NCI-H128 (cell line): ENCODE measurements around the gene PTPRJ.

Source experiments
- DNase-seq: peaks from one replicate; lab custom pipeline; 2025; ENCODE audit not compliant: unreplicated experiment; lab: John Stamatoyannopoulos, UW

Gene PTPRJ

DNA sequence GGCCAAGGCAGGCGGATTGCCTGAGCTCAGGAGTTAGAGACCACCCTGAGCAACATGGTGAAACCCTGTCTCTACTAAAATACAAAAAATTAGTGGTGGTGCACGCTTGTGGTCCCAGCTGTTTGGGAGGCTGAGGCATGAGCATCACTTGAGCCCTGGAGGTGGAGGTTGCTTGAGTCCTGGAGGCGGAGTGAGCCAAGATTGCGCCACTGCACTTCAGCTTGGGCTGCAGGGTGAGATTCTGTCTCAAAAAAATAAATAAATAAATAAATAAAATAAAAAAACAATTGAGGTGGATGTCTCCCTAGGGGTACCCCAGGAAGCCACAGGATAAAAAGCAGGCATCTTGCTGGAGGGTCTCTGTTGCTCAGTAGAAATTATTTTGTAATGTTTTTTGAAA, 14.1 kb downstream of the PTPRJ start:
- DNase-seq = no peak

DNA sequence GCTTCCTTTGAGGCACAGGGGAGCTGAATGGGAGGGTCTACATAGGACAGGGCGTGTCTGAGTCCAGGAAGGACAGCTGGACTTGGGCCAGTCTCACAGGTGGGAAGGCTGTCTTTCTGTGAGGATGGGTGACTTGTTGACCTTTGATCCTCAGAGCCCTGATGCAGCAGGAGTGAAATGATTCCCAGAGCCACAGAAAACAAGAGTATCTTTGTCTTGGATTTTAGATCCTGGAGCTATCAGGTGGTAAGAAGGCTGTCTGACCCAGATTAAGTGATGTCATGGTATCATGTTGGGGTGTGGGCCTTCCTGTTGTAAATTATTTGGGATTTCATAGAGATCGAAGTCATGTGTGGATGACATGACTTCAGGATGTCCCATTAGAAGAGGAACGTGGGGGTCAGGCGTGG, 15.0 kb downstream of the PTPRJ start:
- DNase-seq = no peak

DNA sequence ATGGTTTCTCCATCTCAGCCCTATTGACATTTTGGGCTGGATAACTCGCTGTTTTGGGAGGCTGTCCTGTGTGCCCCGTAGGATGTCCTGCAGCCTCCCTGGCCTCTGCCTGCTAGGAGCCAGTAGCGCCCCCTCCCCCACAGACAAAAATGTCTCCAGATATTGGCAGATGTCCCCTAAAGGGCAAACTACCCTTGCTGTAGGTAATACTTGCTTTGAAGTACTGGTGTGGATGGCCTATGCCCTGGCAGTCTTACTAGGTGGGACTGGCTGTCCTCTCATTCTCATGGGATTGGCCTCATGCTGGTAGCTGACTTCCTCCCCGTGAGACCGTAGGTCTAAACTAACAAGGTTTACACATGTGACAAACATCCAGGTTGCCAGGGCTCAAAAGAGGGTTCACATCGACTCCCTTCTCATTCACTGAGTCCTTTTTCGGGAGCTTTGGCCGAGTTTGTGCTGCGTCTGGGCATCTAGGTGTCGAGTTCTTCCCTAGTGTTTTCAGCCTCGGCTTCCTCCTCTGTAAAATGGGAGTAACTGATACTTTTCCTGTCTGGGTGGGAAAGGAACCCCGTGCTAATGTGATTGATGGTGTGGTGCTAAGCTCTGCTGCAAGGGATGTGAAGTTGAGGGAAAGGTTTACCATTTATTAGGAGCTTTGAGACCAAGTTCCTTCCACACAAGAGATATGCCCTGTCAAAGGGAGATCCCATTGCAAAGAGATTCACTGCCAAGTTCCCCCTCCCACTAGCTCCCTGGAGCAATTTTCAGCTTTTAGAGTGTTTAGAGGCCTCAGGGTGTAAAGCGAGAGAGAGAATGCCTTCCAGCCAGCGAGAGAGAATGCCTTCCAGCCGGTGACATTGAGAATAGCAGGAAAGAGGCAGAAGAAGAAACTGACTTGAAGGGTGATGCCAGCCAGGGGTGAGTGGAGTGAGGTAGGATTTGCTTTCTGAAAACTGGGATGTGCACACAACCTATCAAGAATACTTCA, 17.0 kb downstream of the PTPRJ start:
- DNase-seq = no peak

DNA sequence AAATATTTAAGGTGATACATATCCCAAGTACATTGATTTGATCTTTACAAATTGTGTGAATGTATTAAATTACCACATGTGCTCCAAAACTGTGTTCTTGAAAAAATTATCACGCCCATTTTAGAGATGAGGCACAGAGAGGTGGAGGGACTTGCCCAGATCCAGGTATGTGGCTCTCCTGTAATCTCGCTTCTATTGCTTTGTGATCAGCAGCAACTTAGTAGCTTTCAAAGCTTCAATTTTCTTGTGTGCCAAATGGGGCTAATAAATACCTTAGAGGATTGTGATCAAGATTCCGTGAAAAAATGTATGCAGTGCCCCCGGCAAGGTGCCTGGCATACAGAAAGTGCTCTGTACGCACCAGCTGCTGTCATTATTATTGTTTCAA, 18.0 kb downstream of the PTPRJ start:
- DNase-seq = no peak

DNA sequence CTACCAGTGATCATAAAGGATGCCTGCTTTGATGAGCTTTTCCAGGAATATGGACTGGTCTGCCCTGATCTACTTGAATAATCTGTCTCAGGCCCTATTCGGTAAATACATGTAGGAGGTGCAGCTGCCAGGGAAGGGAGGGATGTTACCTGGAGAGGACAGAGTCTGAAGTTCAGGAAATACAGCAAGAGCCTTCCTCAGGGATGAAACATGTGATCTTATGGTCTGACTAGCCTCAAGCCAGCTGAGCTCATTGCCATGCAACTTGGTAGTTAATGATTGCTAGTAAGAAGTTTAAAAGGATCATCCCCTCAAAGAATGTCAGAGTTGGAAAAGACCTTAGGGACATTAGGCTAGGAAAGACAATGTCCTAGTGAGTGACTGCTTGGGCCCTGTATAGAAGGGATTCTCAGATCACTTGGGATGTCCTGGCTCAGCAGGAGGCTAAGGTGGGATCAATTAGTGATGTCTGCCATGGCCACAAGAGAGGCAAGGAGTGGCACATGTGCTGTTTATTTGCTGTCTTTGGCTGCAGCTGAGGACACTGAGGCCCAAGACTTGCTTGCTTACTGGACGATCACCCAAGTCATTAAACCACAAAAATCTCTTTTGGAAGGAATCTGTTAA, 18.5 kb downstream of the PTPRJ start:
- no peak for DNase-seq

DNA sequence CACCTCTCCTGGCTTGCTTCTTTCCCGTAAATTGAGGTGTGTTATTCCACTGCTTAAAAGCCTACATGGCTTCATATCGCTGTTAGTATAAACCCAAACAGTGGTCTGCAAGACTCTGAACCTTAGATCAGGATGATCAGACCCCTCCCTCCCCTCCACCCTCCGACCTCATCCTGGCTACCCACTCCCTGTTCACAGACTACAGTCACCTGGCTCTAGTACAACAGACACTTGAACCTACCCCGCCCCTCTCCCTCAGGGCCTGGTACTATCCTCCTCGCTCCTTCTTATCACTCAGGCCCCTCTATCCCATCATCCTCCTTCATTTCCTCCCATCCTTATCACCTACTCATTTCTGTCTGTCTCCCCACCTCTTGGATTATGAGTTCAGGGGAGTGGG, 20.1 kb downstream of the PTPRJ start:
- no peak for DNase-seq

DNA sequence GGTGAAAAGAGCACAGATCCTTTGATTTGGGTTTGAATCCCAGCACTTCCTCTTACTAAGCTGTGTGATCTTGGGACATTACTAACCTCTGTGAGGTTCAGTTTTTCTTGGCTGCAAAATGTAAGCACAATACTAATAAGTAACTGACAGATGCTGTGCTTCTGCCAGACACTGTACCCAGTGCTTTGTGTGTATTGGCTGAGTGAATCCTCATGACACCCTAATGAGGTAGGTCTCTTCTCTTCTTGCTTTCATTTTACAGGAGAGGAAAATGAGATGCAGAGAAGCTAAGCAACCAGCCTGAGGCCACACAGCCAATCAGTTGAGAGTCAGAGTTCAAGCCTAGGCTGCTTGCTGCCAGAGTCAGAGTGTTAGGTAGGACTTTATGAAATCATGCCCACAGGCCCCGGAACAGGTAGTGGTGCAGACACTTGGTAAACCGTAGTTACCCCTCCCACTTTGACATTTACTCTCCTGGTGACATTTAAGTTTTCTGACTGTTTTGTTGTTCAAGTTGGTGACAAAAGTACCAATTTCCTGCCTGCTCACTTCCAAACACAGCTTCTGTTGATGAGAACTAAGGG, 21.2 kb downstream of the PTPRJ start:
- no peak for DNase-seq

DNA sequence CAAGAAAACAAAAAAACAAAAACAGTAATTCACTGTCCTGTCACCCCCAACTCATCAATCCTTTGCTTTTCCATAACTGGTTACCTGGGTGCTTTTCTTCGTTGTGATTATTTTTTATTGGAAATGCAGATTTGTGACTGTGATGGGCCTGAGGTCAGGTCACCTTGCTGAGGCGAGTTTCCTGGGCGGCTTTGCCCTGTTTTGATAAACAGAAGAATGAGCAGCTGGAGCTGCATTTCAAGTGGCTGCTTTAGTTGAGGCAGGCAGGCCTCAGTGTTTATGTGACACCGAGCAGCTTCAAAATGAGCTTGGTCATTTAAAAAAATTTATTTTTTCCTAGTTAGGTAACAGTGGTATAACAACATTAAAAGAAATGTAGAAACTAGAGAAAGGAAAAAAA, 22.2 kb downstream of the PTPRJ start:
- no peak for DNase-seq

DNA sequence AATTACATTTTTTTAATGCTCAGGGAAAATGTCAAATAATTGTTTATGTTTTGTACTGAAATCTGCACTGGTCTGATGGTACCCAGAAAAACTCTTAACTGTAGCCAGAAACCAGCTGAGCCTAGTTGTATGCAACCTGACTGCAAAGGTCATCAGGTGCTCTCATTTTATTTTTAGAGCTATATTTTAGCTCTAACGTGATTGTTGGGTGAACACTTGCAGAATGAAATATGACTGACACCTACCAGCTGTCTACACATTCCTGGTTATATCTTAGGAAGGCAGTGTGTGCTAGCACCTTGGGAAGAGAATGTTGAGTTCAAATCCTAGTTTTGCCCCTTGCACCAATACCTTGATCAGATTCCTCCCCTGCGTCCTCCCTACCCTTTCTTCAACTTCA, 23.6 kb downstream of the PTPRJ start:
- no peak for DNase-seq

DNA sequence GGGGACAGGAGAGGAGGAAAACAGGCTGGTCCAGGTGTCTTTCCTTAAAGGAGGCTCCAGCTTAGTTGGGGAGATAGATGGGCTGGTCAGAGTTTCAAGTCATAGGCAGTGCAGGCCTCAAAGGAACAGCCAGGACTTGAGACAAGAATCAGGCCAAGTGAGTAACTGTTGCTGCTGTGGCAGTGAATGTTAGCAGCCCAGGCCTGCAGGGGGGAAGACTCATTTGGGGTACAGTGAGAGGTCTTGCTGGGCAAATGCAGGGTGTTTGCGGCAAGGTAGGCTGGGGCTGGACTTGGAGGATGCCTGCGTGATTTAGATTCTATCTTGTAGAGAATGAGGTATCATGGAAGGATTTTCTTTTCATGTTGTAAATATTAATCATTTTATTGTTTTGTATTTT, 24.1 kb downstream of the PTPRJ start:
- DNase-seq = no peak

DNA sequence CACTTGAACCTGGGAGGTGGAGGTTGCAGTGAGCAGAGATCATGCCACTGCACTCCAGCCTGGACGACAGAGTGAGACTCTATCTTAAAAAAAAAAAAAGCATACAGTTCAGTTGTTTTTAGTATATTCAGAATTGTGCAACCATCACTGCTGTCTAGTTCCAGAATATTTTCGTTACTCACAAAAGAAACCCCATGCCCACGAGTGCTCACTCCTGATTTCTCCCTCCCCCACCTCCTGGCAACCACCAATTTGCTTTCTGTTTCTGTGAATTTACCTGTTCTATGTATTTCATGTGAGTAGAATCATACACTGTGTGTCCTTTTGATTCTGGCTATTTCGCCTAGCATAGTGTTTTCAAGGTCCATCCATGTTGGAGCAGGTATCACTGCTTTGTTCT, 24.8 kb downstream of the PTPRJ start:
- DNase-seq = no peak

DNA sequence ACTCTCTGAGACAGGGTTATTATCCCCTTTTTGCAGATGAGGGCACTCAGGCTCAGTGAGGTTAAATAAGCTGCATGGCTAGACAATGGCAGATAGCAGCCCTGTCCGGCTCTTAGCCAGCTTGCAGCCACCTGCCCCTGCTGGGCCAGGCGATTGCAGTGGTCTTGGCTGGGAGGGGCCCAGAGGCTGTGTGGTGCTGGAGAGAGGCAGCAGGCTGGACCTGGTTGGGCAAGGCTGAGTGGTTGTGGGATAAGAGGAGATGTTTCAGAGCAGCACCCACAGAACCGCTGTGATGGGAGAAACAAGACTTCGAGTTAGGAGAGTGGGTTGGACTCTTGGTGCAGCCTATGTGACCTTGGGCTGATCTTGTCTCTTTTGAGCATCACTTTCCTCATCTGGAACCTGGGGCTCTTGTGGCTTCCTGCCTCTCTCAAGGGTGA, 25.5 kb downstream of the PTPRJ start:
- DNase-seq = no peak

DNA sequence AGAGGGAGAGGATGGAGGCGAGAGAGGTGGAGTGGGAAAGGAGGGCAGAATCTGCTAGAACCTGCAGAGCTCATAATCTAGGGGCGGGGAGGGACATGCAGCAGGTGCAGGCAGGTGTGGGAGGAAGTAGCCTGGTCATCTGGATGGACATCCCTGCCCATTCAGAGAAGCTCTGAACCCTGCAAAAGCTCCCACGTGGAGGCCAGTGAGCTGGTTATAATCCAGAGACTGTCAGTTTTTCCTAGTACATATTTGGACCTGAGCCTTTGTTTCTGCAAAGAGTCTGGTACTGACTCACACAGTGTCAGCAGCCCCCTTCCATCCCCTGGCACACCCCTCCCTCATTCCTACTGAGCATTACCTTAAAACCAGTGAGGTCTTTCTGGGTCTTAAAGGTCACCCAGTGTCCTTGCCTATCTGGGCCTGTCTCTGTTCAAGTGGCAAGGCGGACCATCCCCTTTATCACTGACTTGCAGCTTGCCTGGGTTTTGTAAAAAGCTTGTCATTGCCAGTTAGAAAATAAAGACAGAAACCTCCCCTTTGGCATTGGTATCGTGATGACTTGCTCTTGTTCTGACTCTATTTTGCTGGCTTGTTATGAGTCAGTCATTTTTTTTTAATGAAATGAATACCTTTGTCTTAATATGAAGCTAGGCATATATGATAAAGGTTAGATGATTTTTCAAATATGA, 26.1 kb downstream of the PTPRJ start:
- DNase-seq = no peak

DNA sequence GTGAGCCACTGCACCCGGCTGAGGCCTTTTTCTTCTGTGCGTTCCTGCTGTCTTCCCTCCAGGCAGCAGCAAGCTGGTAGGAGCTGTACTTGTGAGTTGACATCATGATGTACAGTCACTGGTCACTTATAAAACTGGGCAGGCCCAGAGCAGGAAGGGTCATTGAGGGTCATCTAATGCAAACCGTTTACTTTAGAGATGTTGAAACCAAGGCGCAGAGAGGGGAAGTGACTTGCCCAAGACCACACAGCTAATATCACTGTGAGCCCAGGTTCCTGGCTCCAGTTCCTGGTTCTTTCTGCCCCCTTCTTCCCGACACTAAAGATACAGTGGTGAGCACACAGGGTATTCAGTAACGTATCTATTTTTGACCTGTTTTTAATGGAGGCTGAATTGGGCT, 27.3 kb downstream of the PTPRJ start:
- no peak for DNase-seq

DNA sequence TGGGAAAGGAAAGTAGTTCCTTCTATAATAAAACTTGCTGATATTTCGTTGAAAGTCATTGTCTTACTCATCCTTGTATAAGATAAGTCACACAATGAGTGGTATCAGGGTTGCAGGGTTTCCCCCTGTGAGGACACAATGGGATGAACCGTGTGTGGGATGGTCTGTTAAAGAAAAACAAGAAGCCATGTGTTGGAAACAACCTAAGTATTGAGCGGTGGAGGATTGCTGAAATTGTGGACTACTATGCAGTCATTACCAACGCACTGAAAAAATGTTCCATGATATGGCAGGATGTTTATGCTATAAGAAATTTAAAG, 28.6 kb downstream of the PTPRJ start:
- DNase-seq = no peak

DNA sequence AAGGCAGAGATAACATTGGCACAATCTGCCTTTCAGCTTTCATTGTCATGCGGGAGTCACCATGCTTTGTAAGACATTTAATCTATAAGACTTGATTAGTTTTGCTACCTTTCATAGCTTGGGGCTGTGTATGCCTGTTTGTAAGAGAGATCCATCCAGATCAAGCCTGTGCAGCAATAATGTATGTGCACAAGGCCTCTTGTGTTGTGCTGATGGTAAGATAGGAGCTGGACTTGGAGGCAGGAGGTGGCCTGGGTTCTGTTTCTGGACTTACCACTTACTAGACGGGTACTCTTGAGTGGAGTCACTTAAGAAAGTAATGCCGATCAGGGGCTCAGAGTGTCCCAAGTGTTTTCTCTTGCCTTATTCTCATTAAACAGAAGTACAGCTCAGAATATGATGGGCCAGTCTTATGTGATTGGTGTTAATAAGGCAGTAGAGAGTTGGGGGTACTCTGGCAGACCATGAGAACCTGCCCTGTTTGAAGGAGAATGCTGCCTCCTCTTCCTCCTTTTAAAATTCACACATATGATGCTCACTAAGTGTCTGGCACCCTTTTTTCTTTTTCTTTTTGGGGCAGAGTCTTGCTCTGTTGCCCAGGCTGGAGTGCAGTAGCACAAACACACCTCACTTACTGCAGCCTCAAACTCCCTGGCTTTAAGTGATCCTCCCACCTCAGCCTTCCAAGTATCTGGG, 30.9 kb downstream of the PTPRJ start:
- no peak for DNase-seq

DNA sequence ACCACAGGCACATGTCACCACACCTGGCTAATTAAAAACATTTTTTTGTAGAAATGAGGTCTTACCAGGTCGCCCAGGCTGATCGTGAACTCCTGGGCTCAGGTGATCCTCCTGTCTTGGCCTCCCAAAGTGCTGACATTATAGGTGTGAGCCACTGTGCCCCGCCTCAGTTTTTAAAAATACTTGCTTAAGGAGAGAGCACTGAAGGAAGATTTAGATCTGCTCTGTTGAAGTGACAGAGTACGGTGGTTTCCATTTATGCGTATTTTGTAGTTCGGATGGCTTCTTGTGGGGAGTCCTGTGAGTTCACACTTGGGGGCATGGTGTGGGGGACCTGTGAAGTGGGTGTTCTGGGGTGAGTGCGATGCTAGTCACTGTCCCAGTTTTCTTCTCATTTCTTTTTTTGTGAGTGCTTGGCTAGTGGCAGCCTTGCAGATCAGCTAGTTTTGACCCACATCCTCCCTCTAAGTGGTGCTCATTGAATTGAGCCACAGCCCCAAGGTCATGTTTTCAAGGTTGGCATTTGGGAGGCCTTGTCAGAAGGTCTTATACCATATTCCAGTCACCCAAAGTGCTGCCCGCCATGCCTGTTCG, 31.5 kb downstream of the PTPRJ start:
- no peak for DNase-seq

DNA sequence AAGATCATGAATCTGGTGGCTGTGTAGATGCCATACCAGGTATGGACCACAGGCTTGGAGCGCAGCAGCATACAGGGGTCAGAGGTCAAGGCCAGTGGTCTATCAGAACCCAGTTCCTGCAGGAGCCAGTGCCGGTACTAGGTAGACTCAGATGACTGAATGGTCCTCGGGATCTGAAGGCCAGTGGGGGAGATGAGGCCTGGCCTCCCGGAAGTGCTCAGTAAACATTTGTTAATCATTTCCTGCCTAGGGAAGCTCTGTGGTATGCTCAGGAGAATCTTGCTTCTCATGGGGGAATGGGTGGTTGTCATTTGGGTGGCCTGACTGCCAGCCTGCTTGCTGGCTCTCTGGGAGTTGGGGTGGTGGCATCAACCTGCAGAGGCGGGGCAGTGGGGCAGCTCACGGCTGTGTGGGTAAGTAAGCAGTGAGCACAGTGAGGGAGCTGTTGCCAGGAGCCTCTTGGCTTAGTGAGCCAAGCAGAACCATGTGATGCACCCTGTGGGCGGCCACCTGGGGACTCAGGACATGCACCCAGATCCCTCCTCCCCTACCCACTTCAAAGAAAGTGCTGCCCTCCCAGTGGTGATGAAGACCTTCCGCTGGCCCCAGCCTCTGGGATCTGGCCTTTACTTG, 33.0 kb downstream of the PTPRJ start:
- no peak for DNase-seq

DNA sequence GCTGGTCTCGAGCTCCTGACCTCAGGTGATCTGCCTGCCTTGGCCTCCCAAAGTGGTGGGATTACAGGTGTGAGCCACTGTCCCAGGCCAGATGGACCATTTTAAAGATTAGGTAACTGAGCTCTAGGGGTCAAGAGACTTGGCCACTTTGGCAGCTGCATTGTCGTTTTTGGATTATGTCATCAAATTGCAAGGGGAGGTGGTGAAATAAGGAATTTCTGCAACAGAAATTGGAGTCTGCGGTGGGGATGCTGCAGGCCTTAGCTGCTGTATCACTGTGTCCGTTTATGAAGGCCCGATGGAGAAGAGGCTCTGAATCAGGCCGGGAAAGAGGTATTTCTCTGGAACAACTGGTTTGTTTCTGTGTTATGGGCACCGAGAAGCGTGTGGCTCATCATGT, 34.6 kb downstream of the PTPRJ start:
- DNase-seq = no peak

DNA sequence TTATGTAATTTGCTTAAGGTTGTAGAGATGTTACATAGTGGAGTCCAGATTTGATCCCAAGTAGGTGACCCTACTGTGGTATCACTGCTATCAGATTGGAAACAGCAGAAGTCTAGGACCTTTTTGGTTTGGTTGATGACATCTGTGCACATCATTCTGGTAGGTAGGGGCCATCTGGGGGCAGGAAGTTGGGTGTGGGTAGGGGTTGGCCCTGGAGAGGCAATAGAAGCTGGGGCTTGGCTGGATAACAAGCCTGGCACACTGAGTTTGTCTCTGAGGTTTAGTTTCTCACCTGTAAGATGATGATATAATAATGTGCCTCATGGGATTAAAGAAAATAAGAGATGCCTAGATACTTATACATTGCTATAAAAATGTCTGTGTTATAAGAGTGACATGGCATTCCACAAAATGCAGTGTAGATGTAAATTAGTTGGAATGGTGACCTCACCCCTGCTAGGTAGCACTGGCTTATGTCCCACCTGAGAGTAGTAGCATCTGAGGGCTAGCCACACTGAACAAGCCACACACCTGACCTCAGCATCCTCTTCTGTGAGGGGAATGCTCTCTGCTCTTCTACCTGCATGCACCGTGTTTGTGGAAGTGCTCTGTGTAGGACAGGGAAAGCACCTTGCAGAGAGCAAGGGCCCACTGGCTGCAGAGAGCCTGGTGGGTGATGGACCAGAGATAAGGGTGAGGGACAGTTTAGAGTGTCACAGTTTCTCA, 36.9 kb downstream of the PTPRJ start:
- DNase-seq = no peak
